Activated T-helper 9 cell treated with anti-CD3 and anti-CD28 coated beads, Interleukin-2, amount 50 U/mL, for 16 hours (primary cell): ENCODE measurements around the gene SUMF1.
"Not testable (repeated sequence)": the region's sequence is repeated elsewhere in the genome, so short reads cannot be mapped to it uniquely, and the experiment has no call there.

Experiments
- DNase-seq: peaks from one replicate; pipeline ENCODE4 v3.0.0-alpha.2; 2020; ENCODE audit warnings: low read depth

SUMF1 gene

DNA sequence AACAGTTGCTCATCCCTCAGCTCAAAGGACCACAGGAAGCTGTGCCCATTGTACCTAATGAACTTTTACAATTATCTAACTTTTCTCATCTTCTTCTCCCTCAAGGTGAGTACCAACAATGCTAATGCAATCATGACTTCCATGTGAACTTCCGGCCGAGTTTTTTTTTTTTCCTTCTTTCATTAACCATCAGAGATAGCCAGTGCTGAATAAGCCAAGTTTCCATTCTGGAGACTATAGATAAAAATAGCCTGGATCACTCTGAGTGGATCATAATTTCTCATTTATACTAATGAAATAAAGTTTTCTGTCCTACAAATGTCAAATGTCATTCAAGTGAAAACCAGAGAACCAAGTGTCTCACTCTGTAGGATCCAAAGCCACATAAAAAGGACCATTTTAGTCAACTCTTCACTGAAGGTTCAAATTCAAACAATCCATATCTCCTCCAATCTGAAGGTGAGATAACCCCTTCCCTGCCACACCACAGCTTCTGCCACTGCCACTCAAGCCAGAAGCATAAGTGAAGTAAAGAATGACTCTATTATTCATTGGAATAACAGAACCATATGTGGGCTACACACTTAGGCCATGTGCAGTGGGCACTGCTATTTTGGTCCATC is 5.5 kb downstream of the SUMF1 start:
- DNase-seq, result no peak

DNA sequence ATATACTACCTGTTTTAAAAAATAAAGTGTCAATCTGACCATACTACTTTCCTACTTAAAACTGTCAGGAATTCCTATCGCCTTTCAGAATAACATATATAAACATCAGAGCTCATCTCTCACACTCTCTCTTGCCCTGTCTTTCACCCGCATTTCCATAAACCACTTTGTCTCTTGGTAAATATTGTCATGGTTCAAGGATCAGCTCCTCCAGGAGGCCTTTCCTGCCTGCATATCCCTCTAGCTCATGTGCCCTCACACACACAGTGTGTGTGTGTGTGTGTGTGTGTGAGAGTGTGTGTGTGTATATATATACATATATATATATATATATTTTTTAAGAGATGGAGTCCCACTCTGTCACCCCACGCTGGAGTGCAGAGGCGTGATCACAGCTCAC is 6.7 kb downstream of the SUMF1 start:
- DNase-seq, result no peak

DNA sequence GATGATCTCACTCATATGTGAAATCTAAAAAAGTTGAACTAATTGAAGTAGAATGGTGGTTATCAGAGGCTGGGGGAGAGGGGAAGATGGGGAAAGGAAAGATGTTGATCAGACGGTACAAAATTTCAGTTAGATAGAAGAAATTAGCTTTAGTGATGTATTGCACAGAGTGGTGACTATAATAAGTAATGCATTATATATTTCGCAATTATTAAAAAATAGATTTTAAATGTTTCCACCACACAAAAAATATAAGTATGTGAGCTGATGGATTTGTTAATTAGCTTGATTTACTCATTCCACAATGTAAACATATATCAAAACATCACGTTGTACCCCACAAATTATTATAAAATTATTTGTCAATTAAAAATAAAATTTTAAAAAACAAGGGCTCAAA is 8.1 kb downstream of the SUMF1 start:
- DNase-seq, result no peak

DNA sequence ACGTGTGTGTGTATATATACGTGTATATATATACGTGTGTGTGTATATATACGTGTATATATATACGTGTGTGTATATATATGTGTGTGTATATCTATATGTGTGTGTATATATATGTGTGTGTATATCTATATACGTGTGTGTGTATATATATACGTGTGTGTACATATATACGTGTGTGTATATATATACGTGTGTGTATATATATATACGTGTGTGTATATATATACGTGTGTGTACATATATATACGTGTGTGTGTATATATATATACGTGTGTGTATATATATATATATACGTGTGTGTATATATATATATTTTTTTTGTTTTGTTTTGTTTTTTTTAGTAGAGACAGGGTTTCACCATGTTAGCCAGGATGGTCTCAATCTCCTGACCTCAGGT is 10.3 kb downstream of the SUMF1 start:
- DNase-seq, result not testable (repeated sequence)

DNA sequence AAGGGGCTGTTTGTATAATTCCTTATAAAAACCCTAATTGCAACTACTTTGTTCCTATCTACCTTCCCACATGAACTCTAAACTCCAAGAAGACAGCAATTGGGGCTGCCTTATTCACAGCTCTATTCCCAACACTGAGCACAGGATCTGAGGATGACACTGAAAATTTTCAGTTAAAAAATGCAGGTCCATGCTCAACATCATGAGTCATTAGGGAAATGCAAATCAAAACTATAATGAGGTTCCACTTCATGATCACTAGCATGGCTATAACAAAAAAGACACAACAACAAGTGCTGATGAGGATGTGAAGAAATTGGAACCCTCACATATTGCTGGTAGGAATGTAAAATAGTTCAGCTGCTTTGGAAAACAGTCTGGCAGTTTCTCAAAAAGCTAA is 12.9 kb downstream of the SUMF1 start:
- no peak for DNase-seq

DNA sequence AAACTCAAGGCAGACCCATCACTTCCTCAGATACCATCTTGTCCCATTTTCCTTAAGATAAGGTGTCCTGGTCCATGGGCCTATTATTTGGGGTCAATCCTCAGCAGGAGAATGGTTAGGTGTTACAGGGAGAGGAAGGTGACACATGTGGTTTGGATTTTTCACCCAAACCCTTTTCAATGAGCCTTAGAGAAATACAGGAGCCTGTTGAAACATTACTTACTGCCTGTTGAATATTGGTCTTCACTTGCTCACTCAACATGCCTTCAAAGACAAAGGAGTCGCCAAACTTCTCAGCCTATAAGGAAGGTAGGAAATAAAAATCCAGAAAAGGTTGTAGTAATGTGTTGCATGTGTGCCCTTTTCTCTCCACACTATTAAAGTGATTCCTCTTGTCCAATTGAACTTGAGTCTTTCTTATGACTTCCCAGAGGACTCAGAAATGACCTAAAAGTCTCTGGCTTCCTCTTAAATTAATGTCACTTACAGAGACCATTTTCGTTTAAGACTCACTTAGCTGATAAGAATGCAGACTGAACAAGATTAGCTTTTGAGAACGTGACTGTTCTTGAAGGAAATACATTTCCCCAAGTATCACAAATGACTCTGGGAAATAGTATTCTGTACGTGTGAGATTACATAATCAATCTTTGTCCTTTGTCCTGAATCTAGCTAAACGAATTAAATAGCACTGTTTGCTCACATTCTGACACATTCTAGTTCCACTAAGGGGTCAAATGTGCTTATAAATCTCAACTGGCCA is 17.8 kb downstream of the SUMF1 start:
- no peak for DNase-seq

DNA sequence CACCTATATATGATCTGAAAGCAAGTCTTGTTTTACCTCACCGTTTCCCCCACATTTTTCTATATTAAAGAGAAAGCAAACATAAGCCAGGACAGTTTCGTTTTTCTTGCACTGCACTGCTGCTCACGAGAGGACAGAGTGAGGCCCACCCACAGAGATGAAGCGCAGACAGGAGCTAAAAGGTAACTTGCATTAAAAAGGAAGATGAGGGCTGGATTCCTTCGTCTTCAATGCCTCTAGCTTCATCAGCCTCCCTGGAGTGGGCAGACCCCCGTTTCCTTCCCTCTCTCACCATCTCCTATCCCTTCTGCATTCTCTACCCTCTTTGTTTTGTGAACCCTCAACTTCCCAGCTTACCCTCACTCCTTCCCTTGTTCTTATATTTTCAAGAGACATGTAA is 18.9 kb downstream of the SUMF1 start:
- no peak for DNase-seq

DNA sequence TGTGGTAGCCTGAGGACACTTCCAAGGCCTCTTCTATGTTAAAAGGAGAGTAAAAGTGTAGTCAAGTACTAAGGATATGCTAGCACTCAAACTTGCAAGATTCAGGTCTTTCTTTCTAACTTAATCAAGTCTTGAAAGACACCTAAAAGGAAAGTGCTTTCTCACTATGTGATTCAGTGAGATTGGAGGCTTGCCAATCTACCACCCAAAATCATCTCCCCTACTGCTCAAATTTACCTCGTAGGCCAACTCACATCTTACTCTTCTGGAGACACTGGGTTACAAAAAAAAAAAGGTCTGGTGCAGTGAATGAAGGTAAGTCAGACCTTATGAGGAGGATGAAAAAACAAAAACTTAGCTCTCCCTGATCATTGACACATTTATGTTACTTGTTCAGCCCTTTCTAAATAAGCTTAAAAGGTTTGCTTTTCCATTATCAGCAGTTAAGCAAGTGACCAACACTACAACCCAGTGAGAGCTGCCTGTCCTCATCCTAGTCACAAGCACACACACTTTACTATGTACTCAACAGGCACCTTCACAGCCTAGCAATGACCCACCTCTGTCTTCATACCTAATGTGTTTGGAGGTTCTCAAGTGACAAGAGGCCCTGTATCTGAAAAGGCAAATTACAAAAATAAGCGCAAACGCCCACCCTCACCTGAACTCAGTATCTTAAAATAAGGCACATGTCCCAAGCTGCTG is 19.6 kb downstream of the SUMF1 start:
- DNase-seq, result no peak

DNA sequence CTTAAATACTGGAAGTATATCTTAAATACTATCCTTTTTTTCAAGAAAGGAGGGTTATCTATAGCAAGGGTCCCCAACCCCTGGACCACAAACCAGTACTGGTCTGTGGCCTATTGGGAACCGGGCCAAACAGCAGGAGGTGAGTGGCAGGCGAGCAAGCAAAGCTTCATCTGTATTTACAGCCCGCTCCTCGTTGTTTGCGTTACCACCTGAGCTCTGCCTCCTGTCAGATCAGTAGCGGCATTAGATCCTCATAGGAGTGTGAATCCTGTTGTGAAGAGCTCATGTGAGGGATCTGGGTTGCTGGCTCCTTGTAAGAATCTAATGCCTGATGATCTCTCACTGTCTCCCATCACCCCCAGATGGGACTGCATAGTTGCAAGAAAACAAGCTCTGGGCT is 26.1 kb downstream of the SUMF1 start:
- no peak for DNase-seq

DNA sequence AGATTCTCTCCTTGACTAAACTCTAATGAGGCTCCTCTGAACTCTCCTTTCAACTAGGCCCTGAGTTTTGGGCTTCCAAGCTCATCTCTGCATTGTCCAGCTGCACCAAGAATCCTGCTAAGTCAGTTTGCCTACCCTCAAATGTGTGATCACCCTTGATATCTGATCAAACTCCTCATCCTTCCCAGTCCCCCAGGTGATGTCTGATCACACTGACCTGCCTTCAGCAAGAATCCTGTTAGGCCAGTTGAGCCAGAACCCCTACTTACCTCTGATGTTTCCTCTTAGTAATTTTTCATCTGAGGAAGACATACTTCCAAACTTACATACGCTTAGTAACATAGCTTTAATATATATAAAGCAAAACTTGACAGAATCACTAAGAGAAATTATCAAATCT is 28.8 kb downstream of the SUMF1 start:
- DNase-seq, result no peak

DNA sequence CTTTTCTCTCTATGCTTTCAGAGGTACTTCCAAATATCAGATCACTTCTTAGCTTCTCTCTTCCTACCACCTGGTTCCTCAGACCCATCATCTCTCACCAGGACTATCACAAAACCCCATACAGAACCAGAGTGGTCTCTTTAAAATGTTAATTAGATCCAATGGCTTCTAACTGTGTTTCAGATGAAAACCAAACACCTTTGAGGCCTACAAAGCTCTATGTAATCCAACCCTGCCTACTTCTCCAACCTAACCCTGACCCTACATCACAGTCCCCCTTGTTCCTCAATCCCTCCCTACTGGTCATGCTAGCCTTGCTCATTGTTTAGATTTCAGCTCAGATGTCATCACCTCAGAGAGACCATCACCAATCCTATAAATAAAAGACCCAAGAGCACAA is 34.8 kb downstream of the SUMF1 start:
- no peak for DNase-seq

DNA sequence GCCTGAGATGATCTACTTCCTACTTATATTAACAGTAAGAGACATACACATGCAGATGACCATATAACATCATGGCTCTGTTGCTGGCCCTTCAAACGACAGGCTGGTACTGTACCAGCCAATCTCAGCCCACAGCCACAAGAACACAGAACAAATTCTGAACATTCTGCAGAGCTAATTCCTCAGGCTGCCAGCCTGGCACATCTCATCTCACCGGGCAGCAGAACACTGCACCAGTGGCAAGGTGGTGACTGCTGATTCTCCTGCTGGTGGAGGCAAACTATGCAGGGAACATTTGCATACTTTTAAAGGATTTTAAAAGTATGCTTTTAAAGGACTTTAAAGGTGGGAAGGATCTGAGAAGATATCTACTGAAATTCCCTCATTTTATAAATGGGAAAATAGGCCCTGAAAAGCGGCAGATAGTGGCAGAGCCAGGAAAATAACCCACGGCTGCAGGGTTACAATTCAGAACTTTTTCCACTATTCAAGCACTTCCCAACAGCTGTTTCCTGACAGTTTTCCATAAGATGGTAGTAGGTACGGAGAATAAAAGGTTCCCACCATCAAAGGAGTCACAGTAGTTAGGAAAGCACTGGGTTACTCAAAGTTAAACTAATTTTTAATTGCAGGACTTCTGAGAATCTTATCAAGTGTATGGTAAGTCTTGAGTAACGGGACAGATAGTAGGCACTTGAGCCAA is 37.3 kb downstream of the SUMF1 start:
- no peak for DNase-seq

DNA sequence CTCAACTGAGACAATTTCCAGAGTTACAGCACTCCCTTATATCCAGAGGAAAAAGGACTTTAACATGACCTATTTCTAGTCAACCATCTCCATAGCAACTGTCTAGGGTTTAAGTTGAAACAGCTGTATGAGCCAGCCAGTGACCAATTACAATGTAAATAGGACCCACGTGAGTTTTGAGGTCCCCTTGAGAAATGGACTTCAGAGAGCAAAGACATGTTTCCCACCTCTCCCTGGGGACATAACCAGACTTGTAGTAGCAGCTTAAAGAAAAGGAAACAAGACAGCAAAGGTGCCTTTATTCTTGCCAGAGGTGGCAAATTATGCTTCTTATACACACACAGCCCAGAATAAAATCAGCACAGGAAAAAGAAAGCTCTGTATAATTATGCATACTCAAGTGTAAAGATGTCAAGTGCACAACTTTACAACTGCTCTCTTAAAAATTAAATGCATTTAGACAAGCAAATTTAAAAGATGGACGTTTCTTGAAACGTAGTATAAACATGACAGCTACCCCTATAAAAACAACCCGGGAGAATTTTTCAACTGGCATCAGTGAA is 40.2 kb downstream of the SUMF1 start:
- DNase-seq, result no peak

DNA sequence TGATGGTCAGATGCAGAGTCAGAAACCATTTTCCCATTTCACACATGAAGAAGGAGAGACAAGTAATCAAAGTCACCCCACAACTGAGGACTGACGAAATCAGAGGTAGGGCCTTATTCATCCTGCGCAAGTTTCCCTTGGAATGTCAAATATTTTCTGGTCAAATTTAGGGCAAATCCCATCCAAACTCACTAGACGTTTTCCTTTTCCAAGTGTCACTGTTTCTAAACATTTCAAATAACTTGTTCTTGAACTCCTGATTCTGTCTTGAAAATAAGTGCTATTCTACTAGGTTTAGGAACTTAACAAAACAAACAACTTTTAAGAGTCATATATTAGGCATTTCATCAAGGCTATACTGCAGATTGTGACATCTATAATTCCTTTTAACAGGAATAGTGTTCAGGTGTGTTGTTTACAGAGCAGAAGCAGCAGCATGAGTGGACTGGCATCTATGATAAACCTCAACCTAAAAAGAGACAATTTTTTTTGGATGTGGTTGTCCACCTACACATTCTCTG is 40.7 kb downstream of the SUMF1 start:
- no peak for DNase-seq

DNA sequence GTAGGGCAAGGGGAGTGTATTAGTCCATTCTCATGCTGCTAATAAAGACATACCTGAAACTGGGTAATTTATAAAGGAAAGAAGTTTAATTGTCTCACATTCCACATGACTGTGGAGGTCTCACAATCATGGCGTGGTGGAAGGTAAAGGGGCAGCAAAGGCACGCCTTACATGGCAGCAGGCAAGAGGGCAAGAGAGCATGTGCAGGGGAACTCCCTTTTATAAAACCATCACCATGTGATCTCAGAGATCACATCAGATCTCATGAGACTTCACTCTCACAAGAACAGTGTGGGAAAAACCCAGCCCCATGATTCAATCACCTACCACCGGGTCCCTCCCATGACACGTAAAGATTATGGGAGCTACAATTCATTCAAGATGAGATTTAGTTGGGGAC is 41.4 kb downstream of the SUMF1 start:
- DNase-seq, result no peak

DNA sequence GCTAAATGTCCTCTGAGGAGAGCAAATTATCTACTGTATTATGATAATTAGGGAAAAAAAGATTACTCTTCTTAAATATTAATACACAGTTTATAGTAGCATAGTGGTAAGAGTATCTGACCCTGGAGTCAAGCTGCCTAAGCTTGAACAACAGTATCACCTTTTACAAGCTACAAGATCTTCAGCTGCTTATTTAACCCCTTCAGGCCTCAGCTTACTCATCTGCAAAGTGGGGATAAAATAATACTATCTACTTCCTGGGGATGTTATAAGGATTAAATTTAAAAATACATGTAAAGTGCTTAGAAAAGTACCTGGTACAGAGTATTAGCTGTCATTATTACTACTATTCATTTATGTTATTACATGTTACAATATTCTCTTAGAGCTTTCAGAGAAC is 42.0 kb downstream of the SUMF1 start:
- no peak for DNase-seq

DNA sequence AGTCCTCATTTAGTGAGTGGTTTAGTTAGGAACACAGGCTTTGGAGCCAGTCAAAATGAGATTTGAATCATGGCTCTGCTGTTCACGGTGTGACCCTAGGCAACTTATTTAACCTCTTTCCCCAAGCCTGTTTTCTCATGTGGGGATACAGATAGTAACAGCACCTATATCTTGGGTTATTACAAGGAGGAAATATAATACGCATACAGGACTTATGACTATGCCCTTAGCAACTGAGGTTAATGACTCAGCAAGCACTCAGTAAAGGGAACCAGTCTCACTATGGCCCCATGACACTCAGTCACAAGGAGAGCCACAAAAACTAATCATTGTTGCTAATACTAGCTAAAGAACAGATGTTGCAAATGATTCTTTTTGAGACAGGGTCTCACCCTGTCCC is 45.9 kb downstream of the SUMF1 start:
- DNase-seq, result no peak

DNA sequence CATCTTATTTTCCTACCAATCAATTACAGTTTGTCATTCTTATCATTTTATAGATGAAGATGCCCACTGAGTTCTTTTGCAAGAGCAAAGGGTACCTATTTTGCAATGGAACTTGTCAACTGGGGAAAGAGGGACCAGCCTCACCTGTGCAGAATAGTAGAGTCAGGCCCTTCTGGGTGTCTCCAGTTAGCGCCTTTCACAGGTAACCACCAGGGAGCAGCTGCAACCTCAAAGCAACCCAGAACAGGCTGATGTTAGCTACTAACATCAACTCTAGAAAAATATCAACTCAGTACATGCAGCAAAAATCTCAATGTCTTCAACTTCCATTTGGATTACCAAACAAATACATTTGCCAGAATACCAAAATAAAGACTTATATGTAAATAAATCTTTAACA is 47.1 kb downstream of the SUMF1 start:
- no peak for DNase-seq

DNA sequence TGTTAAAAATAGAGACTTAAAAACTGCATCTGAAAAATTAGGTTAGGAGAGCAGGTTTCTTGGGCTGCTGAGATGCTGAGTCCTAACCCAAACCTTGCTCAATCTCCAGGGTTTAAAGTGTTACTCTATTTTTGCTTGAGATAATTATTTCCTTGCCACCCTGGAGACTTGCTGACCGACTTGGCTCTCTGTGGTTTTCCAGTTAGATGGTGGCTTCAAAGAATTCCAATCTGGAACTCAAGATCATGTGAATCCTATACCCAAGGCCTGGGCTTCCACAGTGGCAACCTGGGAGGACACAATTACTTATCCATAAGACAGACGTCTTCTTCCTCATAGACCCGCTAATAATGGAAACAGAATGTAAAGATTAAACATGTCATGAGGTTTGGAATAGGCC is 47.7 kb downstream of the SUMF1 start:
- no peak for DNase-seq

DNA sequence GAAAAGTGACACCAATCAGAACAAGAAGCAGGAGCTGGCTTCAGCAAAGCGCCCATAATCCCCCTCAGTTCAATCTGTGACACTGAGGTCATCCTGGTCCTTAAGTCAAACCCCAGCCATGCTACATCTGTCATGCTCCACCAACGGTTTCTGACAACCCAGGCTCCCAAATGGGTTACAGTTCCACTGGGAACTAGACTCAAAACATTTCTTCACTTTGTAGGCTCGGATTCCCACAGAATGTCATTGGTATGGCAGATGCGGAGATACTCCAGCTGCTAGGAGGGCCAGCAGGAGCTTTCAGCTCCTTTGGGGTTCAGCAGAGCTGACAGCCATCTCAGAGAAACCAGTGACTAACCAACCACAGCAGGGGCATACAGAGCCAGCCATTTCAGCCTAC is 48.9 kb downstream of the SUMF1 start:
- no peak for DNase-seq

DNA sequence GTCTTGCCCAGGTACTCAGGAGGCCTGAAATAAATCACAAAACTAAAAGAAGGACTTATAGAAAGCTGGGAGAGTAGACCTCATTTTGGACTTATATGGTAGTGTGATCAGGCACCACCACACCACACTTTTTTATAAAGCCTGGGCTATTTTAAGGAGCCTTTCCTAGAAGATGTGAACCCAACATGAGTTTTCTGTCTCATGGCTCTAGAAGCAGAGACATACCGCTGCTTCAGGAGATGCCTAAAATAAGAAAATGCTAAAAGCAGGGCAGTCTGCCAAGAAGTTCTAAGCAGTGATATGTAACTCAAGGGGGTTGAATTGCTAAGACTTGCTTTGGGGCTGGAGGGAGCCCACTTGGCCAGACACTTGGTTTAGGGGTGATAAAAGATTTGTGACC is 49.6 kb downstream of the SUMF1 start:
- DNase-seq, result no peak

DNA sequence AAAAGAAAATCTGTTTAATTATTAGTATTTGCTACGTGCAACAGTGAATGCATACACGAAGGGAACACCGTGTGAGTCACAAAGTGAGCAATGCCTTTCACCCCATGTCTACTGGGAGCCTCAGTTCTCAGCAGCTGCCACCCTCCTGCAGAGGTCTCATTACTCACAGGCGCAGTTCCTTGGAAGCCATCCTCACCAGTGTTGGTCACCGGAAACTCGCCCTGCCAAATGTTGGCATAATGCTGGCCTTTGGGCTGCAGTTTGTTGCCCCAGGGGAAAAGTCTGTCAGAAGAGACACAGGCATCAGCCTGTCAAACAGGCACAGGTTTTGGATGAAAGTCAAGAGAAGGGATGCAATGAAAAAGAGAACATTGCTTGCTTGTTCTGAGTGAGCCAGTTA is 50.1 kb downstream of the SUMF1 start:
- no peak for DNase-seq
